Subcutaneous abdominal adipose tissue (tissue), 5 donors: Measurements from ENCODE around the gene NKAIN2.
"Not testable (repeated sequence)": the region's sequence is repeated elsewhere in the genome, so short reads cannot be mapped to it uniquely, and the experiment has no call there.

Experiments
- H3K27ac ChIP-seq: one replicate; pipeline ENCODE4 v1.7.0; 2013; ENCODE audit warnings: low read depth, mild to moderate bottlenecking, inconsistent platforms, low read length, moderate library complexity
- H3K27me3 ChIP-seq, 5 donors: one replicate each; pipeline ENCODE4 v1.7.0; 2013; ENCODE audit warnings: low read length in 5 of 5, inconsistent platforms in 1 of 5; ENCODE audit not compliant: control insufficient read depth in 5 of 5, insufficient read depth in 4 of 5
- H3K36me3 ChIP-seq, 5 donors: one replicate each; pipeline ENCODE4 v1.7.0; 2013; ENCODE audit warnings: low read length in 5 of 5; ENCODE audit not compliant: control insufficient read depth in 5 of 5, insufficient read depth in 5 of 5
- H3K4me1 ChIP-seq, 5 donors: one replicate each; pipeline ENCODE4 v1.7.0; 2013; ENCODE audit warnings: low read length in 5 of 5, mild to moderate bottlenecking in 3 of 5, moderate library complexity in 1 of 5; ENCODE audit not compliant: control insufficient read depth in 5 of 5, insufficient read depth in 5 of 5
- H3K4me3 ChIP-seq, 5 donors: one replicate each; pipeline ENCODE4 v1.7.0; 2013; ENCODE audit warnings: low read length in 5 of 5, low read depth in 1 of 5
- H3K9ac ChIP-seq, 5 donors: one replicate each; pipeline ENCODE4 v1.7.0; 2013; ENCODE audit warnings: low read length in 5 of 5, mild to moderate bottlenecking in 4 of 5, moderate library complexity in 3 of 5
- H3K9me3 ChIP-seq, 5 donors: one replicate each; pipeline ENCODE4 v1.7.0; 2013; ENCODE audit warnings: low read length in 5 of 5; ENCODE audit not compliant: control insufficient read depth in 5 of 5
- donor health status: healthy.
- donor health status: healthy.
- donor health status: healthy.
- donor health status: healthy.
- donor health status: healthy.

Gene NKAIN2

GRCh38 chr6:124200661-124201060 lies 397.0 kb downstream of the NKAIN2 start:
- H3K27ac ChIP-seq = no peak overlapping the region
- H3K4me1 ChIP-seq = no peaks in the 10 kb centered on the region
- no peak overlapping the region for H3K4me3 ChIP-seq
- H3K36me3 ChIP-seq = no peaks in the 10 kb centered on the region
- H3K9ac ChIP-seq = no peak overlapping the region
- no peaks in the 10 kb centered on the region for H3K9me3 ChIP-seq
- H3K27me3 ChIP-seq = no peaks in the 10 kb centered on the region

DNA sequence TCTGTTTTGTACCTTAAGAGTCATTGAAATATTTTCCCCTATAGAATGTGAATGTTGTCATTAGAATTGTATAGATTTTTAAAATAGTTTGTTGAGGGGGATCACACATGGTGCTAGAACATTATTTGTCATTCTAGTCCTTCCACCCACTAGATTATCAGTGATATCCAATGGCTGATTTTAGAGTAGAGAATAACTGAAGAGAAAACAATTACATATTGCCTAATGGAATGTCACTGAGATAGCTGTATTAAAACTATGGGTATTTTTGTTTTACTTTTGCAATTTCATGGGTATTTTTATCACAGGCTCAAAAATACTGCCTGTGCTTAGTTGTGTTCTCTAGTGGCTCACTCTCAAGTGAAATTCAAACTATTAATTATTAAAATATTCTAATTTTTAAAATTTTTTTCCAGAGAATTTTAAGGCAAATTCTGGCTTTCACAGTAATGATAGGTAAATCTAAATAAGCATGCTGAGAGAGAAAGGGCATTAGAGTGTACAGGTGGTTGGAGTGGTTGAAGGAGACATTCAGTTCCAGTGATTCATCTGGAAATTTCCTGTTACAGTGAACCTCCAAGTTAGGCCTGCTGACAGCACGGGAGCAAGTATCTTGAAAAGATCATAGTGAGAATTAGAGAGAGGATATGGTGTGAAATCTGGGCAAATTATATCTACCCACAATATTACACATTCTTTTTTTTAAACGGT lies 399.6 kb downstream of the NKAIN2 start:
- Histone ChIP-seq H3K4me3 (no peak overlapping the region), H3K27ac (no peak overlapping the region), H3K36me3 (no peaks in the 10 kb centered on the region)

DNA sequence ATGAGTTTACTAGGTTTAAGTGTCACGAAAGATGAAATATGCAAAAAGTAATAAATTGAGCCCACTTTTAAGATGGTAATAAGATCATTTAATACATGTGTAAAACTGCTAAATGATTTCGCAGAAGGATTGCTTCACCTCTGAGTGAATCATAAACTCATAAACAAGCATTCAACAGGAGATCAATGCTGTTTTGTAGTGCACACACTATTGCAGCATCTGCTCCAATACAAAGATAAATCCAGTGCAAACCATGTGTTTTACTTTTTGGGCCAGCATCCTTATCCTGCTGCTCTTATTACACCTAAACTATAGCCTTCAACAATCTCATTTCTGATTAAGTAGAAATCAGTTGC lies 400.1 kb downstream of the NKAIN2 start:
- Histone ChIP-seq H3K4me1 (no peaks in the 10 kb centered on the region), H3K27me3 (no peaks in the 10 kb centered on the region), H3K9me3 (no peaks in the 10 kb centered on the region), H3K36me3 (no peaks in the 10 kb centered on the region), H3K27ac (no peak overlapping the region), H3K9ac (no peak overlapping the region), H3K4me3 (no peak overlapping the region)

More for the DNA sequence above, 399.6 kb downstream of the NKAIN2 start:
- Histone ChIP-seq H3K9me3 (no peaks in the 10 kb centered on the region), H3K27me3 (no peaks in the 10 kb centered on the region), H3K9ac (no peak overlapping the region), H3K4me1 (no peaks in the 10 kb centered on the region)

DNA sequence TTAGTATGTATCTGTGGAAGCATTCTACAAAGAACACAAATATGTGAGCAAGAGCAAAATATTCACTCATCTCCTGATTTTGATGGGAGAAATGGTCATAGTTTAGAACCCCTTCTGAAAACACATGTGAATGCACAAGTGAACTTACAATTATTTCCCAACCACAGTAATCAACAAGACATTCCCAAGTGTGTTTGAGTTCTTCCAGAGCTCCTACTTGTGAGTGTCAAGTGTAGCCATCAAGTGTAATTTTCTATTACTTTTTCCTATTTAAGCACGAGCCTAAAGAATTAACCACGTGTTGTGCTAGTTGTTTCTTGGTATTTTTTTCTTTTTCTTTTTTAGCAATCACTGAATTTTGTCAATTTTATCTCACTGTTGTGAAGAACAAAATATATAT lies 402.3 kb downstream of the NKAIN2 start:
- no peaks in the 10 kb centered on the region for H3K9me3 ChIP-seq
- H3K27me3 ChIP-seq = no peaks in the 10 kb centered on the region

DNA sequence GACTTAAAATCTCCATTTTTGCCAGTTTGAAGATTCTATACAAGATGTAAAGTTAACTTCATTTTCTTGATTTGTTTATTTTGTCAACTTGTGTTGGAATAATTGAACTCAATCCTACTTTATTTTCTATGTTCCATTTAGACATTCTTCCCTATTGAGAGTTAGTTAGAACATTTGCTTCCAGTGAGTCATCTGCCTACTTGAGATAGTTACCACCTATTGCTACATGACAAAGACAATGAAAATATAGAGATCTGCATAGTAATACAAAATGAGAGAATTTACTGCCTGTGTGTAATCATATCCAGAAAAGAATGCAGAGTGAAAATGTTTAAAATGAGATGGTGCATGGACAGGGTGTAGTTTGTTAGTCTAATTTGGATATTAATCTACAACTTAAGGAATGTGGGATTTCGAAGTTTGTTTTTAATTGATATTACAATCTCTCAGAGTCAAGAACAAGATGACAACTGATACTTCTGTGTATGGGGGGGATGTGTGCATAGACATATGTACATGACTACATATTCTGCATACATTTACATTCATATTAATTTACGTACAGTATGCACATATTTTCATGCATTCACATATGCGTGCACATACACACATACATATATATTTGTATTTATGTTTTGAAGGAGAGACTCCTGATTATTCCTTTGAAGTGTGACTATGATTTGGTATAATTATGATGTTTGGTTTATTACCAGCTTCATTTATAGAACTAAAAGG lies 420.1 kb downstream of the NKAIN2 start:
- Histone ChIP-seq H3K27me3 (no peaks in the 10 kb centered on the region), H3K9ac (no peak overlapping the region), H3K27ac (no peak overlapping the region)

More for the DNA sequence above, 402.3 kb downstream of the NKAIN2 start:
- H3K4me3 ChIP-seq = no peak overlapping the region
- H3K27ac ChIP-seq = no peak overlapping the region
- H3K9ac ChIP-seq = no peak overlapping the region
- no peaks in the 10 kb centered on the region for H3K36me3 ChIP-seq
- H3K4me1 ChIP-seq = no peaks in the 10 kb centered on the region

GRCh38 chr6:124226396-124226795 lies 422.7 kb downstream of the NKAIN2 start:
- Histone ChIP-seq H3K9me3 (peaks cover 0 to 15% (median 8%) of the 10 kb centered on the region in 5 donors), H3K27ac (no peak overlapping the region), H3K4me3 (no peak overlapping the region), H3K9ac (no peak overlapping the region), H3K36me3 (no peaks in the 10 kb centered on the region), H3K27me3 (no peaks in the 10 kb centered on the region), H3K4me1 (no peaks in the 10 kb centered on the region)

More for the DNA sequence above, 420.1 kb downstream of the NKAIN2 start:
- H3K4me1 ChIP-seq = no peaks in the 10 kb centered on the region
- no peaks in the 10 kb centered on the region for H3K36me3 ChIP-seq
- peaks cover 0 to 3% (median 0%) of the 10 kb centered on the region in 5 donors for H3K9me3 ChIP-seq
- no peak overlapping the region for H3K4me3 ChIP-seq

DNA sequence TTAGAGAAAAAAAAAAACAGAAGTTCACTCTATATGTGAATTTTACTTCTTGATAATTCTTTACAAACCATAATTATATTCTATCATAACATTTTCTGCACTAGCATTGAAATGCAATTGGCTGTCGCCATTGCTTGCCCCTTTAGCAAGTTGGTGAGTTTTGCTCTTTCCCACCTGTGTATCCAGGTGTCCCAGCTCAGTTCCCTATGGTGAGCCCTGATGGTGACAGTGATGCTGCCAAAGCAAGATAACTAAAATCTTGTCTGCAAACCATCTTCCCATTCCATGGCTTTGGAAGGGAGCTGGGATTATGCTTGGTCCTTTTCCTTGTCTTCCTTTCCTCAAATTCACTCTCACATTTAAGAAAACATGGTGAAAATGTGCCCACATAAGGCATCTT lies 429.6 kb downstream of the NKAIN2 start:
- Histone ChIP-seq H3K36me3 (no peaks in the 10 kb centered on the region), H3K27ac (no peak overlapping the region), H3K4me1 (no peaks in the 10 kb centered on the region), H3K4me3 (no peak overlapping the region), H3K9me3 (peaks cover 0 to 15% (median 8%) of the 10 kb centered on the region in 5 donors), H3K9ac (no peak overlapping the region), H3K27me3 (no peaks in the 10 kb centered on the region)

GRCh38 chr6:124234801-124235200 lies 431.1 kb downstream of the NKAIN2 start:
- H3K27ac ChIP-seq = no peak overlapping the region
- no peak overlapping the region for H3K4me3 ChIP-seq
- H3K36me3 ChIP-seq = no peaks in the 10 kb centered on the region
- H3K4me1 ChIP-seq = no peaks in the 10 kb centered on the region
- no peaks in the 10 kb centered on the region for H3K27me3 ChIP-seq
- no peak overlapping the region for H3K9ac ChIP-seq
- peaks cover 0 to 10% (median 7%) of the 10 kb centered on the region in 5 donors for H3K9me3 ChIP-seq

GRCh38 chr6:124237911-124238310 lies 434.2 kb downstream of the NKAIN2 start:
- H3K27ac ChIP-seq = no peak overlapping the region
- H3K9ac ChIP-seq = no peak overlapping the region
- no peaks in the 10 kb centered on the region for H3K27me3 ChIP-seq
- no peaks in the 10 kb centered on the region for H3K9me3 ChIP-seq
- no peaks in the 10 kb centered on the region for H3K36me3 ChIP-seq
- no peak overlapping the region for H3K4me3 ChIP-seq
- H3K4me1 ChIP-seq = no peaks in the 10 kb centered on the region

DNA sequence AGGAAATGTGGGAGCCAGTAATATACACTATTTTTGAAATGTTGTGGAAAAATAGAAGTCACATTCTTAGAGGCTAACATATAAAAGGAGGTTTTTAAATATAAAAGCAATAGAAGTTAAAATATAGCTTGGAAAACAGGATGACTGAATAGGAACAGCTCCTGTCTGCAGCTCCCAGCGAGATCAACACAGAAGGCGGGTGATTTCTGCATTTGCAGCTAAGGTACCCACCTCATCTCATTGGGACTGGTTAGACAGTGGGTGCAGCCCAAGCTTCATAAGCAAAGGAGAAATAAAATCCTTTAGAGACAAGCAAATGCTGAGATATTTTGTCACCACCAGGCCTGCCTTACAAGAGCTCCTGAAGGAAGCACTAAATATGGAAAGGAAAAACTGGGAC lies 434.7 kb downstream of the NKAIN2 start:
- not testable (repeated sequence) for H3K27ac ChIP-seq, H3K36me3 ChIP-seq, H3K9me3 ChIP-seq, H3K4me3 ChIP-seq, H3K27me3 ChIP-seq, H3K4me1 ChIP-seq, H3K9ac ChIP-seq
